CD4-positive, alpha-beta T cell treated with Interleukin-12 subunit alpha and Interleukin-12 subunit beta, for 1 hour (primary cell): ENCODE results near the gene GDPD1.
"Not testable (repeated sequence)": the region's sequence is repeated elsewhere in the genome, so short reads cannot be mapped to it uniquely, and the experiment has no call there.

ENCODE experiments used
- DNase-seq: peaks from one replicate; pipeline ENCODE4 v3.0.0-alpha.2; 2020

The GDPD1 gene

GRCh38 chr17:59220328-59221158 lies at the start of gene GDPD1:
GDPD1 (plus strand) TSS chr17:59220511; CDS start chr17:59220610, 99 bp downstream.
- DNase-seq: peak; percentile 98

- DNase-seq: no peak
Observed at GRCh38 chr17:59172436-59173004, 47.8 kb upstream of the GDPD1 start.

GRCh38 chr17:59174671-59175070 lies 45.6 kb upstream of the GDPD1 start:
- DNase-seq: no peak

- DNase-seq: no peak
Observed at GRCh38 chr17:59175076-59175475, 45.2 kb upstream of the GDPD1 start.

GRCh38 chr17:59178266-59178985 lies 41.9 kb upstream of the GDPD1 start:
- DNase-seq: no peak

GRCh38 chr17:59179601-59180000 lies 40.7 kb upstream of the GDPD1 start:
- not testable (repeated sequence) for DNase-seq

GRCh38 chr17:59180626-59181025 lies 39.7 kb upstream of the GDPD1 start:
- no peak for DNase-seq

GRCh38 chr17:59181481-59181880 lies 38.8 kb upstream of the GDPD1 start:
- no peak for DNase-seq

- no peak for DNase-seq
Observed at GRCh38 chr17:59185997-59186396, 34.3 kb upstream of the GDPD1 start.

- no peak for DNase-seq
Observed at GRCh38 chr17:59186850-59187249, 33.5 kb upstream of the GDPD1 start.

- DNase-seq: no peak
Observed at GRCh38 chr17:59190806-59191205, 29.5 kb upstream of the GDPD1 start.

- DNase-seq: no peak
Observed at GRCh38 chr17:59193336-59193862, 26.9 kb upstream of the GDPD1 start.

GRCh38 chr17:59199398-59199797 lies 20.9 kb upstream of the GDPD1 start:
- no peak for DNase-seq

GRCh38 chr17:59202320-59202719 lies 18.0 kb upstream of the GDPD1 start:
- no peak for DNase-seq

GRCh38 chr17:59219370-59219769 lies 941 bp upstream of the GDPD1 start:
- no peak for DNase-seq

GRCh38 chr17:59219992-59220327 lies 351 bp upstream of the GDPD1 start:
- DNase-seq: no peak

GRCh38 chr17:59221159-59221847 lies 992 bp downstream of the GDPD1 start:
- no peak for DNase-seq

- no peak for DNase-seq
Observed at GRCh38 chr17:59223813-59224212, 3.5 kb downstream of the GDPD1 start.

- DNase-seq: not testable (repeated sequence)
Observed at GRCh38 chr17:59228588-59228987, 8.3 kb downstream of the GDPD1 start.

- DNase-seq: no peak
Observed at GRCh38 chr17:59230764-59231163, 10.5 kb downstream of the GDPD1 start.

GRCh38 chr17:59234631-59235030 lies 14.3 kb downstream of the GDPD1 start:
- no peak for DNase-seq

- DNase-seq: no peak
Observed at GRCh38 chr17:59238906-59239305, 18.6 kb downstream of the GDPD1 start.

- no peak for DNase-seq
Observed at GRCh38 chr17:59244081-59244480, 23.8 kb downstream of the GDPD1 start.
